Activated naive CD4-positive, alpha-beta T cell treated with Interleukin-2 at 50 U/mL for 16 hours (primary cell): ENCODE measurements around the gene FAM167B.
A peak's percentile ranks its signal among the peaks of the same experiment; 100 is the strongest.
"Not testable (repeated sequence)": the region's sequence is repeated elsewhere in the genome, so short reads cannot be mapped to it uniquely, and the experiment has no call there.

Experiments used
- DNase-seq: peaks from one replicate; pipeline ENCODE4 v3.0.0-alpha.2; 2020

FAM167B gene

DNA sequence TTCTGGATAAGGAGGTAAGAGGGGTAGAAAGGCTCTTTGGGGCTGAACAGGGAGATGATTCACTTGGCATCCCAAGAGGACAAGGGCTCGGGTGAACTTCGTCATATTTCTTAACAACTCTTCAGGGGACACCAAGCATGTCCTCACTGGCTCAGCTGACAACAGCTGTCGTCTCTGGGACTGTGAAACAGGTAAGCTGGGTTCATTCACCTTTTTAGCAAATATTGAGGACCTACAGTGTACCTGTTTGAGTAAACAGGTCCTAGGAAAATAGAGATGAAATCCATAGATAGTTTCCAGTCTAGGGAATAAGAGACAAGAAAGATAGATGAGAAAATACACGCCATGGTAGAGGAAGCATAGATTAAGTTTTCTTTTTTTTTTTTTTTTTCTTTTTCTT is 22.7 kb upstream of the FAM167B start:
- DNase-seq, result no peak

DNA sequence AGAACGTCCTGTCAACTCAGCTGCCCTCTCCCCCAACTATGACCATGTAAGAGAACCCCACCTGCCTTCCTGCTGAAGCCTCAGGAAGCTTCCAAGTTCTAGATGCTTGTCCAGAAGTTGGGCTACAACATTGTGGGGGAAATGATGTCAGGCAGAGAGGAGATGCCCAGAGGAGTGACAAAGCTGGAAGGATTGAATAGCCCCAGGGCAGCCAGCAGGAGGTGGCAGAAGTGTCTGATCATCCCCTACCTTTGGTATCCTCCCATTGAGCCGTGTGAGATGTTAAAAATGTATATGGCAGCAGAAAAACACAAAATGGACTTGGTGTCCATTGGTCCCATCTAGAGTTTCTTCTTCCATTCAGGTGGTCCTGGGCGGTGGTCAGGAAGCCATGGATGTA is 18.3 kb upstream of the FAM167B start:
- DNase-seq, result no peak

DNA sequence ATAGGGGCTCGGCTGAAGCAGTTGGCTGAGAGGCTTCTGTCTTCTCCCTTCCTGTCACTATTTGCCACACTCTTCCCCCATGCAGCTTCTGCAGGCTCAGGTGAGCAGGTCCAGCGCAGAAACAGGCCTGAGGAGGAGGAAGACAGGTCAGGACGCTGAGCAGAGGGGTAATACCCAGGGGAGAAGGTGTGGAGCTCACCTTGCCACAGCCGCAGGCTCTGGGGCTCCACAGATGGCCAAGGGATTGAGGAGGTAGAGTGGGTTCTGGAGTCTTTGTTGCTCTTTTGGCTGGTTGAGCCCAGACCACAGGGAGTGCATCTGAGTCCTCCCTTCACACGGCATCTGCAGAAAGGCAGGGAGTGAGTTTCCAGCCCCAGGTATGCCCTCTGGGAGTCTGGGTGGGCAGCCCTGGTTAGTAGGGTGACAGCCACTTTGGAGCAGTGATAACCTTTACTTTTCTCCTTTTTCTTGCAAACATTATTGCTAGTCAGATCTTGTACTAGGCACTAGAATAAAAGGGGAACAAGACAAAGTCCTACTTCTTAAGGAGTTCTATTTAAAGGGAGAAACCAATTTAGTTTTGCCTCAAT is 15.1 kb upstream of the FAM167B start:
- no peak for DNase-seq

DNA sequence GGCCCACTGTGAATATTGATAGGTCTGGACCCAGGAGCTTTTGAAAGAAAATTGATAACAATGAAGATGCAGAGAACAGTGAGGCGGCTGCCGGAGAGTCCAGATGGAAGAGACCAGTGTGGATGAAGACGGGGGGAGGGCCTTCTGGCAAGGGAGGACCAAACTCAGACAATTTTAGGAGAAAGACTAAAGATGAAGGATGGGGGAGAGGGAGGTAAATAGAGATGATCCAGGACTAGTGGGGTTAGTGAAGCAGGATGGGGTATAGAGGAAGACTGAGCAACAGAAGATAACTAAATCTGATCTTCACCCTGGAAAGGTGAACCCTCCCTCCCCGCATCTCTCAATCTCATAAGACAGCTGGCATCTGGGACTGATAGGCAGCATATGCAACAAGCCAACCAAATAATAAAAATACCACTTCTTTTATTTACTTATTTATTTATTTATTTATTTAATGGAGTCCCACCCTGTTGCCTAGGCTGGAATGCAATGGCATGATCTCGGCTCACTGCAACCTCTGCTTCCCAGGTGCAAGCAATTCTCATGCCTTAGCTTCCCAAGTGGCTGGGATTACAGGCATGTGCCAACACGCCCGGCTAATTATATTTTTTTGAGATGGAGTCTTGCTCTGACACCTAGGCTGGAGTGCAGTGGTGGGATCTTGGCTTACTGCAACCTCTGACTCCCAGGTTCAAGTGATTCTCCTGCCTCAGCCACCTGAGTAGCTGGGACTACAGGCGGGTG is 14.3 kb upstream of the FAM167B start:
- no peak for DNase-seq

DNA sequence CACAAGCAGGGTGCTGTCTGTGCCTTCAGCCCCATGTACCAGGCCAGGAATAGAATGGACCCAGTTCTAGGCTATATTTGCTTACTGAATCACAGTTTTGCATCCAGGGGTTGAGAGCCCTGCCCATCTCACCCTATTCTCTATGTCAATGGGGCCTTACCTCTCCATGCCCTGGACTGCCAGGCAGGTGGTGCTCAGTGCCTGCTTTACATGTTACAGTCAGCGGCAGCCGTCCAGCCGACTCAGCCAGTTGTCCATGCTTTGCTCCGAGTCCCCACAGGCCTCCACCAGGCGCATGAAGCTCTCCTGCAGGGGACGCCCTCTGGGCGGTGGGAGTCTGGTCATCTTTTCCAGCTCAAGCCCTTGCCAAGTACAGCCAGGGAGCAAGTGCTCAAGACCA is 12.2 kb upstream of the FAM167B start:
- DNase-seq, result no peak

DNA sequence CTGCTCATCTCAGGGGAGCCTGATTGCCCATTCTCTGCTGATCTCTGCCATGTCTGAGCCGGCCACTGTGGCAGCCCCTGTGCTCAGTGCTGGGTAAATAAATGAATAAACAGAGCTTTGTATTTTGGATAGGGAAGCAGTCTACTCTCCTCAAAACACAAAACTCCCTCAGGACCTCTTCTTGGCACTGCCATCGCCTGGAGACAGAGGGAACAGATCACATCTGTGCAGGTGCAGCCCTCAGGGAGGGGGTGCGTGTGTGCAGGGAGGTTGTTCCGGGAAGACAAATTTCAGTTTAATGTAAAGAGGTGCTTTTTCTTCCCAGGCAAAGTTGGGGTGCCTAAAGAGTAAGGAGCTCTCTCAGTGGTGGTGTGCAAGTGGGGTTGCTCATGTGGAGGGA is 7.7 kb upstream of the FAM167B start:
- DNase-seq, result no peak

DNA sequence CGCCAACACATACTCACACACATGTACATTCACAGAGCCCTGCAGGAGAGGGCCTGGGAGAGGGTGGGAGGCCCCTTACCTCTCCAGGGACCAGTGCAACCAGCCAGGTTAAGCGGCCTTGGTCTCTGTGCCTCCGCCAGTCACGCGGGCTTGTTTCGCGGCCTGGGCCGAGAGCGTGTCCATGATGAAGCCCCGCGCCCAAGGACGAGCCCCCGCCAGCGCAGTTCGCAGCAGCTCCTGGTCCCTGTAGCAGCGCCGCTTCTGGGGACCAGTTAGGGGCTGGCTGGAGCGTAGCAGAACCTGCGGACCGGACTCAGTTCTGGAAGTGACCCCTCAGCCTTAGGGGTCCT is 7.3 kb upstream of the FAM167B start:
- no peak for DNase-seq

DNA sequence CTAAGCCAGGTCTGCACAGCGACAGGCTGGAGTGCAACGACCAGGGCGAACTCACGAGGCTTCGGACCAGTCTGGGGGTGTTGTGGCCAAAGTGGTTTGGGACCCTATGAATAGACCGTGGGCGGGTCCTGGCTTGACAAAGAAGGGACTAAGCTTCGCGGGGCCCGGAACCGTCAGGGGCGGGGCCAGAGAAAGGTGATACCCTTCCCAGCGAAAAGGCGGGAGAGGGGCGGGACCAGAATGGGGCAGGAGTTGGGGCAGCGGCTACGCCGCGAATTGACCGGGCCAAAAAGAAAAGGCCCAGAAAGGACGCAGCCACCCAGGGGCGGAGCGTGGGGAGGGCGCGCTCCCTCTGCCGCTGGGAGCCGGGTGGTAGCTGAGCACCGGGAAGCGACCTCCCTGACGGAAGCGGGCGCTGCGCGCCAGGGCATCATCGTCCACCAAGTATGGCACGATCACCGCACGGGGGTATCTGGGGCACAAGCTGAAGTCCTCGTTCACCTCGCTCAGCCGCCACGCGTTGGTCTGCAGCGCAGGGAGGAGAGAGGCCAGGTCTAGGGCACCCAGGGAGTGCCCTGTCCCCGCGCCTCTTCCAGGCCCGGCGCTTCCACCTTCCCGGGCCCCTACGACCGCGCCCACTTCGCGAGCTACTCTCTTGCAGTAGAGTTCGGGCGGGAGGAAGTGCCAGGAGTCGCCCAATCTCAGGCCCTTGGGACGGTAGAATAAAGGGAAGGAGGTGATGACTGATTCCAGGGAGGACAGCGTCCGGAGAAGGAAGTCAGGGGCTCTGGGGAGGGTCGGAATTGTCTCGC is 6.7 kb upstream of the FAM167B start:
- peak; percentile 56 for DNase-seq

DNA sequence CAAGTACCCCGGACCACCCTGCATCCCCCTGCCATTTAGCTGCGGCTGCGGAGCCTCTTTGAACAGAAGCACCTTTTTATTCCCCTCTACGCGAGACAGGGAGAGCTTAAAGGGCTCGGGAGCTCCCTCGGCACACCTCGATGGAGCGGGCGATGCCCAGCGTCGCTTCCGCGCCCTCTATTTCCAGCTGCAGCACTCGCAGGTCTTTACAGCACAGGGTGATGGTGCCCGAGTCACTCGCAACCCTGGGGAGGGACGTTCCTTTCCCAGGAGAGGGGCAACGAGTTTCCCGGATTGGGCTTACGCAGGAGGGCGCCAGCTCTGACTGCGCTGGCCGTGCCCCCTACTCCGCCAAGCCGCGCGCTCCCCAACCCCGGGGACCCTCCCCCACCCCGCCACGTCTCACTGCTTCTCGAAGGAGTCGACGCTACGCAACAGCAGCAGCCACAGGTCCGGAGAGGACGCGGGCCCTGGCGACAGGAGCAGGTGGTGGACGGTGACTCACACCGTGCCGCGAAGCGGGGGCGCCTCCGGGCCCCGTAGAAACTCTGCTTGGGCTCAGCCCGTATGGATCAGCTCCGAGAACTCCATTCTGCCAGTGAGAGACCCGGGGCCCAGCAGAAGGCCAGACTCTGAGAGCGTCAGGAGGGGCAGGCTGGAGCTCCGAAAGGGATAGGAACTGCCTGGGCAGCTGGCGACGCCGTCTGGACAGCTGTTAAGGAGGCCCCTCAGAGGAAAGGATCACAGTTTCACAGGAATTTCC is 5.8 kb upstream of the FAM167B start:
- no peak for DNase-seq

DNA sequence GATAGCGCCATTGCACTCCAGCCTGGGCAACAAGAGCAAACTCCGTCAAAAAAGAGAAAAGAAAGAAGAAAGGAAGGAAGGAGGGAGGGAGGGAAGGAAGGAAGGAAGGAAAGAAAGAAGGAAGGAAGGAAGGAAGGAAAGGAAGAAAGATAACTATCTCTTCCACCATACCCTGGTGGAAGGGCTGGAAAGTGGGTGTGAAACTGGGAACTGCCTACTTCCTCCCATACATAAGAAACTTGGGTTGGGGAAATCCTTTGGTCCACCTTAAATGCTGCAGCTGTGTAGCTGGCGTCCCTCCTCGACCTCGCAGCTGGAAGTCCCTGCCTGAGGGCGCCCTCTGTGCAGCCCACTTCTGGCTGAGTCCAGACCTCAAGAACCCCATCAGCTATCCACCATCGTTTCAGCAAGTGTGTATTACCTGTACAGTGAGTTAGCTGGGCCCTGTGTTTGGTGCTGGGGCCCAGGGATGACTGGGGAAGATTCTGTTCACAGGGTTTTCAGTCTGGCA is 4.6 kb upstream of the FAM167B start:
- no peak for DNase-seq

DNA sequence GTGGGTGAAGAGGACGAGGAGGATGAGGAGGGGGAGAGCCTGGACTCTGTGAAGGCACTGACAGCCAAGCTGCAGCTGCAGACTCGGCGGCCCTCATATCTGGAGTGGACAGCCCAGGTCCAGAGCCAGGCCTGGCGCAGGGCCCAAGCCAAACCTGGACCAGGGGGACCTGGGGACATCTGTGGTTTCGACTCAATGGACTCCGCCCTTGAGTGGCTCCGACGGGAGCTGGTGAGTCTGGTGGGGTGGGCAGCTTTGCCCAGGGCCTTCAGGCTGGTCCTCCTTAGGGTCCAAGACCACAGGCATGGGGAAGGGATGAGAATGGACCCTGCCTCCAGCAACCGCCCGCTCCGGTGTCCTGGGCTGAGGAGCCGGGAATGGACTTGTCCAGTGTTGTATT is 430 bp downstream of the FAM167B start:
- no peak for DNase-seq

DNA sequence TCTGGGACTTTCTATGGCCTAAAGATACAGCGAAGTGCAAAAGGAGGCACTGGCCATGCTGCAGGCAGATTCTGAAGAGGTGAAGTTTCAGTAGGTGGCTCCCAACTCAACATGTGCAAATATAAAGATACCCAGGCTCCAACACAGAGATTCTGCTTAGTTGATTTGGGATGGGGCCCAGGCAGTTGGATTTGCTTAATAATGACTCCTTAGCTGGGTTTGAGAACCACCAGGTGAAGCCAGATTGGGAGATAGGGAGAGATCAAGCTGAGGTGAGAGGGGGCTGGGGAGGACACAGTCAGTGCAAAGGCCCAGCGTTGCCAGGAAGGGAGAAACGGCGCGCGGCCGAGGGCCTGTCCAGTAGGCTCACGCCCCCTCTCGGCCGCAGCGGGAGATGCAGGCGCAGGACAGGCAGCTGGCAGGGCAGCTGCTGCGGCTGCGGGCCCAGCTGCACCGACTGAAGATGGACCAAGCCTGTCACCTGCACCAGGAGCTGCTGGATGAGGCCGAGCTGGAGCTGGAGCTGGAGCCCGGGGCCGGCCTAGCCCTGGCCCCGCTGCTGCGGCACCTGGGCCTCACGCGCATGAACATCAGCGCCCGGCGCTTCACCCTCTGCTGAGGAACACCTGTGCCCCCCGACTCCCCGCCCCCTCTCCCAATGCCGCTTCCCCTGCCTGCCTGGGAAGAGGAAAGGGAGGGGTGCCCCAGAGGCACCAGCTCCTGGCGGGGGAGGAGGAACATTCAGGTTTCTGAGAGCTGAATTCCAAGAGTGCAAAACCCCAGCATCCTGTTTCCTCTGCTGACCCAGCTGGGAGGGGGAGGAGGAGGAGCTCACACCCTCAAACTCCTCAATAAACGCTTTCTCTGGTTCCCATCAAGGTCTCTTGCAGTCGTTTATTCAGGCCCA is 1.2 kb downstream of the FAM167B start:
- peak; percentile 83 for DNase-seq

DNA sequence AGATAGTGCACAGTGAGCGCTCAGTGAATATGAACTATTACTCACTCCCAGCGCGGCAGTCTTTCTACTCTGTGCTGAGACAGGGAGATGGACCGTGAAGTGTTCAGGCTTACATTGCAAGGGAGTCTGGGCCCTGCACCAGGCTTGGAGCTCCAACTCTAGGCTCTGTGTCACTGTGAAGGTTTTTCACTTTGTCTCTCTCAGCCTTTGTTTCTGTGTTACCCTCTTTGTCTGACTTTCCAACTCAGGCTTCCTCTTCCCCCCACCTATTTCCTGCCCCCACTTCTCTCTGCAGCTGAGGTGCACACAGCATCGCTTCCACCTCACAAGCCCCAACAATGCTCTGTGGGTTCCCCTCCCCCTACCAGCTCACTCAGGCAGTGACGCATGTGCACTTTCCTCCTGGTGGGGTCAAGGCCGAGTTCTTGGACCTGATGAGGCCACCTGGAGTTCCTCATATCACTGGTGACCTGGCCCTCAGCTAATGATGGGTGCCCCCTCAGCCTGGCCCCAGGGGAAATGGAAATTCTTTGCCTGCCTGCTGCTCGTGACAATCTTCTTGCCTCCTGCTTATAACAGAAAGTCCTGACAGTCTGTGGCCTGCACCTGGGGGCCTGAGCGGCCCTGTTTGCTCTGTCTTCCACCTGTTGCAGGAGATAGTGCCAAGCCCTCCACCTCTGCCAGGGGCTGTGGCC is 3.0 kb downstream of the FAM167B start:
- peak; percentile 78 for DNase-seq

DNA sequence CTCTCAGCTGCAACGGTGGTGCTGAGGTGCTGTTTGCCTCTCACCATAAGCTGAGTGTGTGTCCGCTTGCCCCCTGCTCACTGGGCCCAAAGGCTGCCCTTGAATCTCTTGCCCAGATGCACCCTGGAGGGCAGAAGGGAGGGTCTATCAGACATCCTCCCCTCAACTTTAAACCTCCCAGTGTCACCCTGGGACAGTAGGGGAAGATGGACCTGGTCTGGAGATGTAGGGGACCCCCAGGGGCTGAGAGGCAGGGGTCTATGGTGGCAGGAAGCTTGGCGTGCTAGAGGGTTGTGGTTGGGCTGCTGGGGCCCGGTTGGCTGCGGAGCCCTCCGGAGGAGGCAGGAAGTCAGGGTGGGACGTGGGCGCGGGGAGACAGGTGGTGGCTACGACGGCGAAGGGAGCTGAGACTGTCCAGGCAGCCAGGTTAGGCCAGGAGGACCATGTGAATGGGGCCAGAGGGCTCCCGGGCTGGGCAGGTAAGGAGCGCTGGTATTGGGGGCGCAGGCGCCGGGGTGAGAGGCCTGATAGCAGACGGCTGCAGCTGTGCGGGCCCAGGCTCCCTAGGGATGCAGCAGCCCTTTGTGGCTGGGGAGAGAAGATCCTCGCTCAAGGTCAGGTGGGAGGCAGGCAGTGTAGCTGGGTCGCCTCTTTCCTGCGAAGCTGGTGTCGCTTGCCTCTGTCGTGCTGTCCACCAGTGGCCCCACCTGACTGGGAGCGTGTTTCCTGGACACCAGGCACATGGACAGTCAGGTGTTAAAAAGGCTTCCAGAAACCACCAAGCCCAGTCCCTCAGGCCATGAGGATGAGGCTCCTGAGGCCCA is 4.1 kb downstream of the FAM167B start, which contains the start of gene LCK:
LCK (plus strand) TSS at position 373 of the 824 bp plus-strand sequence. CDS start 23,065 bp downstream, outside the sequence.
- DNase-seq, result peak; percentile 74

DNA sequence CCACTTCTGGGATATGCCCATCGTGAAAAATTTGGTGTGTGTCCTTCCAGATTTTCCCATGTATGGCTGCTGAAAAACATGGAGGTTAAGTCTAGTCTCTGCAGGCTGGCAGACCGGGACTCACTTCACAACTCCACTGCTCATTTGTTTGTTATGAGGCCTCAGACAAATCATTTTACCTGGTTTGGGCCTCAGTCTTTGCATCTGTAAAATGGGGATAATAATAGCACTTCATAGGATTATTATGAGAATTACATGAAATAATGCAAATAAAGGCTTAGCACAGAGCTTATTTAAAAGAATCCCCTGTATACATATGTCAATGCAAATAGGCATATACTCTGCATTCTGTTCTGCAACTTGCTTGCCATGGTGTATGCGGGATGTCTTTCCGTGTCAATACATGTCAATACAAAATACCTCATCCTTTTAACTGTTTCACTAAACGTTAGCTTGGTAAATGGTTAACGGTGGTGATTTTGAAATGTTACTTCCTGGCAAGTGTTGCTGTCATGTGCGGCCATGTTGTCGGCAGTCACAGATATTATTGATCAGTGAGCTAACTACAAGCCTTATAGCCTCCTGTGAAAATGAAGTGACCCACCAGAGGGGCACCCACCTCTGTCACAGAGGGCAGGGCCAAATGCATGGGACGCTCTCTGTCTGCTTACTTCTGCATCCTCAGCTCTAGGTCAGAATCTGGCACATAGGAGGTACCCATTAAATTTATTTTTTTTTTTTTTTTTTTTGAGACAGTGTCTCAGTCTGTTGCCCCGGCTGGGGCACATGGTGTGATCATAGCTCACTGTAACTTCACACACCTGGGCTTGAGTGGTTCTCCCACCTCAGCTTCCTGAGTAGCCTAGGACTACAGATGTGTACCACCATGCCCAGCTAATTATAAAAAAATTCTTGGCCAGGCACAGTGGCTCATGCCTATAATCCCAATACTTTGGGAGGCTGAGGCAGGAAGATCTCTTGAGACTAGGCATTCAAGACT is 8.3 kb downstream of the FAM167B start:
- no peak for DNase-seq

DNA sequence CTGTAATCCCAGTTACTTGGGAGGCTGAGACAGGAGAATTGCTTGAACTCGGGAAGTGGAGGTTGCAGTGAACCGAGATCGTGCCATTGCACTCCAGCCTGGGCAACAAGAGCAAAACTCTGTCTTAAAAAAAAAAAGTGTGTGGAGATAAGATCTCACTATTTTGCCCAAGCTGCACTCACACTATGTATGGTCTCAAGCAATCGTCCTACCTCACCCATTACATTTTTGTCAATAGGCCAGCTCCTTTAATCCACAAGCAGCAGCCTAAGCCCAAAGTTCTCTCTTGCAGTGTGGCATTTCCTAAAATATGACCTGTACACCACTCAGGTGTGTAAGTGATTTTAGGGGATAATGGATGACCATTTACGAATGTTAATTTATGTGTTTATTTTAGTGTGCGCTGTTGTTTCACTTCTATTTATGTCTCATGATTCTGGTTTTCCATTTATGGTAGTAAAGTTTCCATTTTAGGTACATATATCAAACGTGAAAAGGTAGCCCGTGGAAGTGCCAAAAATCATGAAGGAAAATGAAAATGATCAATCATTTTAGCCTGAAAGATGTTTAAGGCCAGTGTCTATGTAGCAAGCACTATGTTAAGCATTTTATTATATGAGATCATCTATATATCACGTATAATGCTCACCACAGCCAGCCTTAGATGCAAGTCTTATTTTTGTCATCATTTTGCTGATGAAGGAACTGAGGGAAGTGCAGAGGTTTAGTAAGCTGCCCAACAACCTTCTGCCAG is 9.6 kb downstream of the FAM167B start:
- no peak for DNase-seq

DNA sequence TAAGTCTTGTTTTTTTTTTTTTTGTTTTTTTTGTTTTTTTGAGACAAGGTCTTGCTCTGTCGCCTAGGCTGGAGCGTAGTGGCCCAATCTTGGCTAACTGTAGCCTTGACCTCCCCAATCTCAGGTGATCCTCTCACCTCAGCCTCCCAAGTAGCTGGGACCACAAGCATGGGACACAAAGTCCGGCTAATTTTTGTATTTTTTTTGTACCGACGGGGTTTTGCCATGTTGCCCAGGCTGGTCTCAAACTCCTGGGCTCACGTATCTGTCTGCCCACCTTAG is 10.1 kb downstream of the FAM167B start:
- no peak for DNase-seq

DNA sequence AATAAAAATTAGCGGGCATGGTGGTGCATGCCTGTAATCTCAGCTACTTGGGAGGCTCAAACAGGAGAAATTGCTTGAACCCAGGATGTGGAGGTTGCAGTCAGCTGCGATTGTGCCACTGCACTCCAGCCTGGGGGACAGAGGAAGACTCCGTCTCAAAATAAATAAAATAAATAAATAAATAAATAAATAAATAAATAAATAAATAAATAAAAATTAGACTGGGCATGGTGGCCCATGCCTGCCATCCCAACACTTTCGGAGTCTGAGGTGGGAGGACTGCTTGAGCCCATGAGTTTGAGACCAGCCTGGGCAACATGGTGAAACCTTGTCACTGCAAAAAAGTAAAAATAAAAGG is 16.2 kb downstream of the FAM167B start:
- not testable (repeated sequence) for DNase-seq

DNA sequence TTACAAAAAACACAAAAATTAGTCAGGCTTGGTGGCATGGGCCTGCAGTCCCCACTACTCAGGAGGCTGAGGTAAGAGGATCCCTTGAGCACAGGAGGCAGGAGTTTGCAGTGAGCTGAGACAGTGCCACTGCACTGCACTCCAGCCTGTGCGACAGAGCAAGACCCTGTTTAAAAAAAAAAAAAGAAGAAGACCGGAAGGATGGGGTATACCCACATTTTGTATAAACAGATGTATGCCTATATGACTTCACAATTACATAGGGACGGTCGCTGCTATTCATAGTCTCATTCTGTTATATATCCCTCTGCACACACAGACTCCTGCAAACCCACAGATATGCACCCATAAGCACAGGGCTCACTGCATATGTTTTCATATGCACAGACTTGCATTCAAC is 16.7 kb downstream of the FAM167B start:
- no peak for DNase-seq
